ENCODE data around the gene NPAS3. TPM values are rescaled to one million over a fixed set of nuclear protein-coding genes. Genes with fewer than 3 reads are reported as not detected.

The NPAS3 gene
- total RNA-seq, 4 donors from 2014 or later, result 1.9 to 10.6 (median 2.2) TPM

- TF ChIP-seq, protein P1, sequence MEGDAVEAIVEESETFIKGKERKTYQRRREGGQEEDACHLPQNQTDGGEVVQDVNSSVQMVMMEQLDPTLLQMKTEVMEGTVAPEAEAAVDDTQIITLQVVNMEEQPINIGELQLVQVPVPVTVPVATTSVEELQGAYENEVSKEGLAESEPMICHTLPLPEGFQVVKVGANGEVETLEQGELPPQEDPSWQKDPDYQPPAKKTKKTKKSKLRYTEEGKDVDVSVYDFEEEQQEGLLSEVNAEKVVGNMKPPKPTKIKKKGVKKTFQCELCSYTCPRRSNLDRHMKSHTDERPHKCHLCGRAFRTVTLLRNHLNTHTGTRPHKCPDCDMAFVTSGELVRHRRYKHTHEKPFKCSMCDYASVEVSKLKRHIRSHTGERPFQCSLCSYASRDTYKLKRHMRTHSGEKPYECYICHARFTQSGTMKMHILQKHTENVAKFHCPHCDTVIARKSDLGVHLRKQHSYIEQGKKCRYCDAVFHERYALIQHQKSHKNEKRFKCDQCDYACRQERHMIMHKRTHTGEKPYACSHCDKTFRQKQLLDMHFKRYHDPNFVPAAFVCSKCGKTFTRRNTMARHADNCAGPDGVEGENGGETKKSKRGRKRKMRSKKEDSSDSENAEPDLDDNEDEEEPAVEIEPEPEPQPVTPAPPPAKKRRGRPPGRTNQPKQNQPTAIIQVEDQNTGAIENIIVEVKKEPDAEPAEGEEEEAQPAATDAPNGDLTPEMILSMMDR (IDR thresholded peaks at IDR 0.05), result no peak
- TF ChIP-seq EP300 (IDR thresholded peaks at IDR 0.05) (no peak), POLR2AphosphoS5 (IDR thresholded peaks at IDR 0.05) (no peak), POLR2A (IDR thresholded peaks at IDR 0.05) (no peak)
- 97 to 100% methylated on average over 3 of the region's 3 CpGs for WGBS, 2 donors (ENCODE audit: low coverage in 1 of 2)
- H3K36me3 ChIP-seq, result no peaks in the 10 kb centered on the region
- H3K27ac ChIP-seq, result no peak overlapping the region
- peaks cover 0 to 7% (median 0%) of the 10 kb centered on the region in 3 donors for H3K4me1 ChIP-seq
- H3K9me3 ChIP-seq, result no peaks in the 10 kb centered on the region
- ATAC-seq, result no peak
- no peak overlapping the region for H3K4me3 ChIP-seq
- H3K27me3 ChIP-seq, result no peaks in the 10 kb centered on the region
These were observed 572.3 kb downstream of the NPAS3 start for GRCh38 chr14:33510991-33511390.

DNA sequence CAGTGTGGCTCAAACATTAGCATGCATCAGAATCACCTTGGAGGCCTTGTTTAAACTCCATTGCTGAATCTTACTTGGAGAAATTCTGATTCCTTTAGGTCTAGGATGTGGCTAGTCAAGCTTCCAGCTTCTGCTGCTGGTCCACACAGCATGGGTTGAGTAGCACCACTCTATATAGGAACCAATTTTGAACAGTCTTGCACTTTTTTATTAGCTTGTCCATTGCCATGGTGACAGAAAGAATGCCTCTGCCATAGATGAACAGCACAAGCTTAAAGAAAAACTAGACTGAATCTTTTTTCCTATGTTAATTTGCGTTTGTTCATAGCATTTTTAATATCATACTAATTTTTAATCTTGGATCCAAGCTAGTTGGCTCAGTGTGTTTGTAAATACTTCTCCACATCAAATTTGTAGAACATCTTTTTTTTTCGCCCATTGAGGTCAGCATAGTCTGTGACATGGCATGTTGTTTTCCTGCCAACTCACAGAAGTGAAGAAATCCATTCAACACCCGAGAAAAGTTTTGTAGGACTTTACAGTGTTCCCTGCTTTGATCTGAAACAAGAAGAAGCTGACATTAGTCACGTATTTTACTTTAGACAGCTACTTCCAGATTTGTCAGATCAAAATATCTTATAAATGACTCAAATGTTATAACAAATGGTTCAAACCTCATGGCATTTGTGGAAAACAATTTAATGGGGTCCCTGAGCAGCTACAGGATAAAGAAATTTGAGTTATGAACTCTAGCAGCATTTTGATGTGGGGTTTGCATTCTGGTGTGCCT, 573.4 kb downstream of the NPAS3 start:
- Histone ChIP-seq H3K36me3 (no peaks in the 10 kb centered on the region), H3K9me3 (no peaks in the 10 kb centered on the region), H3K4me3 (no peak overlapping the region), H3K4me1 (peaks cover 0 to 7% (median 0%) of the 10 kb centered on the region in 3 donors), H3K27me3 (no peaks in the 10 kb centered on the region), H3K27ac (no peak overlapping the region)
- ATAC-seq, result no peak
- 46 to 58% methylated on average over 4 of the region's 4 CpGs for WGBS, 2 donors (ENCODE audit: low coverage in 1 of 2)
- TF ChIP-seq POLR2AphosphoS5 (IDR thresholded peaks at IDR 0.05) (no peak), EP300 (IDR thresholded peaks at IDR 0.05) (no peak), POLR2A (IDR thresholded peaks at IDR 0.05) (no peak)
- TF ChIP-seq, protein P1 (IDR thresholded peaks at IDR 0.05), result no peak

GRCh38 chr14:33515441-33515840, 576.8 kb downstream of the NPAS3 start:
- Histone ChIP-seq H3K9me3 (no peaks in the 10 kb centered on the region), H3K4me3 (no peak overlapping the region), H3K27me3 (no peaks in the 10 kb centered on the region), H3K36me3 (no peaks in the 10 kb centered on the region), H3K27ac (no peak overlapping the region), H3K4me1 (peaks cover 0 to 7% (median 0%) of the 10 kb centered on the region in 3 donors)
- ATAC-seq, result no peak
- 81 to 88% methylated on average over 5 of the region's 5 CpGs for WGBS, 2 donors (ENCODE audit: low coverage in 1 of 2)
- TF ChIP-seq EP300 (IDR thresholded peaks at IDR 0.05) (no peak), POLR2AphosphoS5 (IDR thresholded peaks at IDR 0.05) (no peak), POLR2A (IDR thresholded peaks at IDR 0.05) (no peak)
- TF ChIP-seq, protein P1 (IDR thresholded peaks at IDR 0.05), result no peak

- TF ChIP-seq, protein P1 (IDR thresholded peaks at IDR 0.05), result no peak
- TF ChIP-seq POLR2A (IDR thresholded peaks at IDR 0.05), result no peak
- TF ChIP-seq EP300 (IDR thresholded peaks at IDR 0.05), result no peak
- no peak for TF ChIP-seq POLR2AphosphoS5 (IDR thresholded peaks at IDR 0.05)
- no peak for ATAC-seq
- 93 to 97% methylated on average over 3 of the region's 3 CpGs for WGBS, 2 donors (ENCODE audit: low coverage in 1 of 2)
These were observed 577.2 kb downstream of the NPAS3 start for GRCh38 chr14:33515899-33516298.

GRCh38 chr14:33516898-33517436, 578.3 kb downstream of the NPAS3 start:
- Histone ChIP-seq H3K9me3 (no peaks in the 10 kb centered on the region), H3K27me3 (no peaks in the 10 kb centered on the region), H3K4me1 (peaks cover 0 to 4% (median 0%) of the 10 kb centered on the region in 3 donors), H3K4me3 (no peak overlapping the region), H3K27ac (no peak overlapping the region), H3K36me3 (no peaks in the 10 kb centered on the region)
- no peak for ATAC-seq
- WGBS, 2 donors (ENCODE audit: low coverage in 1 of 2), result 92 to 96% methylated on average over 5 of the region's 5 CpGs
- TF ChIP-seq EP300 (IDR thresholded peaks at IDR 0.05) (no peak), POLR2AphosphoS5 (IDR thresholded peaks at IDR 0.05) (no peak), POLR2A (IDR thresholded peaks at IDR 0.05) (no peak)
- TF ChIP-seq, protein P1 (IDR thresholded peaks at IDR 0.05), result no peak

More at GRCh38 chr14:33515899-33516298, 577.2 kb downstream of the NPAS3 start:
- H3K36me3 ChIP-seq, result no peaks in the 10 kb centered on the region
- H3K9me3 ChIP-seq, result no peaks in the 10 kb centered on the region
- H3K4me1 ChIP-seq, result peaks cover 0 to 7% (median 0%) of the 10 kb centered on the region in 3 donors
- H3K4me3 ChIP-seq, result no peak overlapping the region
- H3K27me3 ChIP-seq, result no peaks in the 10 kb centered on the region
- no peak overlapping the region for H3K27ac ChIP-seq
